MCF 10A (cell line): ENCODE measurements around the gene TRIM7. TPM values are rescaled to one million over a fixed set of nuclear protein-coding genes. Genes with fewer than 3 reads are reported as not detected.

Source experiments
- BruUV-seq: library from RNA; stranded (reverse); fragments of 400-500 nt; replicated peaks from 2 replicates; lab custom pipeline; 2021; lab: Mats Ljungman, UMichigan
- CTCF ChIA-PET: fragments of 300-600 bp; sonication (Branson Sonifier 250); formaldehyde crosslinking; extraction: SDS; loops from one replicate; lab custom pipeline; 2021; ENCODE audit warnings: antibody characterized with exemption, inconsistent platforms; lab: Yijun Ruan, JAX
- POLR2A ChIA-PET: fragments of 300-600, 350-650 bp; sonication (Branson Sonifier 250); formaldehyde crosslinking; extraction: SDS; loops from one replicate; lab custom pipeline; 2020; ENCODE audit warnings: antibody characterized with exemption, inconsistent platforms; lab: Yijun Ruan, JAX
- DNase-seq: peaks from one replicate; pipeline ENCODE4 v3.0.0-alpha.2; 2018; ENCODE audit not compliant: unreplicated experiment
- H3K27ac Mint-ChIP-seq: one replicate; pipeline ENCODE4 v1.8.0; 2022; ENCODE audit warnings: mild to moderate bottlenecking, low read depth, mixed read lengths; ENCODE audit not compliant: unreplicated experiment
- H3K27me3 Mint-ChIP-seq: one replicate; pipeline ENCODE4 v1.8.0; 2022; ENCODE audit warnings: mixed read lengths; ENCODE audit not compliant: insufficient read depth, unreplicated experiment
- H3K36me3 Mint-ChIP-seq: one replicate; pipeline ENCODE4 v1.8.0; 2022; ENCODE audit warnings: mild to moderate bottlenecking, moderate library complexity, mixed read lengths; ENCODE audit not compliant: insufficient read depth, unreplicated experiment
- H3K4me1 Mint-ChIP-seq: one replicate; pipeline ENCODE4 v1.8.0; 2022; ENCODE audit warnings: mixed read lengths; ENCODE audit not compliant: insufficient read depth, unreplicated experiment
- H3K4me3 Mint-ChIP-seq: one replicate; pipeline ENCODE4 v1.8.0; 2022; ENCODE audit warnings: mild to moderate bottlenecking, moderate library complexity, mixed read lengths; ENCODE audit not compliant: unreplicated experiment
- H3K9me3 Mint-ChIP-seq: one replicate; pipeline ENCODE4 v1.8.0; 2022; ENCODE audit warnings: mixed read lengths; ENCODE audit not compliant: unreplicated experiment
- intact Hi-C: fragments of 100-400 bp; cut with micrococcal nuclease; formaldehyde crosslinking; loops from 2 replicates; pipeline ENCODE4 v1.14.1; 2022
- total RNA-seq: library from RNA; stranded (reverse); gene quantifications from 2 replicates; pipeline ENCODE4 v1.2.3, GENCODE V29; 2022
- TF ChIP-seq, protein P1 (sequence below): fragments of 200-600 bp; IDR thresholded peaks from one replicate; pipeline ENCODE4 v1.8.0; 2022; ENCODE audit warnings: antibody characterized with exemption, mild to moderate bottlenecking; ENCODE audit not compliant: unreplicated experiment

Gene TRIM7
- total RNA-seq, 1 experiment from 2014 or later = 26.3 TPM

DNA sequence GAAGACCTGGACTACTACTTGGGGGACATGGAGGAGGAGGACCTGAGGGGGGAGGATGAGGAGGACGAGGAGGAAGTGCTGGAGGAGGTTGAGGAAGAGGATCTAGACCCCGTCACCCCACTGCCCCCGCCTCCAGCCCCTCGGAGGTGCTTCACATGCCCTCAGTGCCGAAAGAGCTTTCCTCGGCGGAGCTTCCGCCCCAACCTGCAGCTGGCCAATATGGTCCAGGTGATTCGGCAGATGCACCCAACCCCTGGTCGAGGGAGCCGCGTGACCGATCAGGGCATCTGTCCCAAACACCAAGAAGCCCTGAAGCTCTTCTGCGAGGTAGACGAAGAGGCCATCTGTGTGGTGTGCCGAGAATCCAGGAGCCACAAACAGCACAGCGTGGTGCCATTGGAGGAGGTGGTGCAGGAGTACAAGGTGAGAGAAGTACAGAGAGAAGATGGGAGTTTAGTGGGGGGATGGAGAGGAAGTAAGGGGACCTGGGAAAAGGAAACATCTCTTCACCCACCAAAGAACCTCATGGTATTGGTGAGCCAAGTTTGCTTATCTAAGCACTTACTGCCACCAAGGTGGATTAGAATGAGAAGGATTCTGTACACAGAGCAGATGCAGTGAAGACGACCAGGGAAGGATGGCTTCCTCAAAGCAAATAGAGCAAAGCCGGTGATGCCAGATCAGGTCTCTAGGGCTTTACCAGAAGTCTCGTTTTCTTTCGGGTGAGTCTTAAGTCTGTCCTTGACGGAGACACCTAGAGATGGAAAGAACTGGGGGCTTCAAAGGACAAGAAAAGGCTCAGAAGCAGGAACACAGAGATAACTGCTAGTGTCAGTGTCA, 19.6 kb upstream of the TRIM7 start:
- no peak for DNase-seq
- POLR2A ChIA-PET = interaction anchor here (1.2 to 11.0 kb wide), 7 partner anchors 8 to 36 kb away, joined by 3 to 374 read pairs (median 9); partner anchors contain the start of genes RACK1, TRIM52 and TRIM7

DNA sequence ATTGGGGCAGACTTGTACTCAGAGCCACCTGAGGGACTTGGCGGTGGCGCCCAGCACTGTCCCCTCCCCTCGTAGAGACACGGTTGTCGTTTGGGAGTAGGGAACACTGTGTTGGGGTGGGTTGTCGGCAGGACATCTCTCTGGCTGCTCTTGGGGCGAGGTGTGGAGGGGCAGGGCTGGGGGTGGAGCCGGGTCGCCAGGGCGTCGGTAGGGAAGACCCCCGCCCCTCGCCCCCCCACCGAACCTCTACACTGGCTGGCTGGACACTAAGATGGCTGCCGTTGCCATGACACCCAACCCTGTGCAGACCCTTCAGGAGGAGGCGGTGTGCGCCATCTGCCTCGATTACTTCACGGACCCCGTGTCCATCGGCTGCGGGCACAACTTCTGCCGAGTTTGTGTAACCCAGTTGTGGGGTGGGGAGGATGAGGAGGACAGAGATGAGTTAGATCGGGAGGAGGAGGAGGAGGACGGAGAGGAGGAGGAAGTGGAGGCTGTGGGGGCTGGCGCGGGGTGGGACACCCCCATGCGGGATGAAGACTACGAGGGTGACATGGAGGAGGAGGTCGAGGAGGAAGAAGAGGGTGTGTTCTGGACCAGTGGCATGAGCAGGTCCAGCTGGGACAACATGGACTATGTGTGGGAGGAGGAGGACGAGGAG, 18.9 kb upstream of the TRIM7 start:
- H3K9me3 Mint-ChIP-seq = no peaks in the 10 kb centered on the region
- peak overlapping the region; percentile 91 for H3K27ac Mint-ChIP-seq
- peak overlapping the region; percentile 91 for H3K4me3 Mint-ChIP-seq
- DNase-seq = no peak
- ChIA-PET POLR2A (interaction anchor here (0.6 to 11.0 kb wide), 15 partner anchors 8 to 428 kb away, joined by 3 to 374 read pairs (median 9); partner anchors contain the start of genes MGAT1, RACK1, TRIM52 and TRIM7), CTCF (interaction anchor here (0.6 to 2.0 kb wide), 4 partner anchors 11 to 32 kb away, joined by 3 to 8 read pairs (median 3); no protein-coding TSS in a partner anchor)
- peaks cover 50% of the 10 kb centered on the region for H3K36me3 Mint-ChIP-seq
- TF ChIP-seq, protein P1, sequence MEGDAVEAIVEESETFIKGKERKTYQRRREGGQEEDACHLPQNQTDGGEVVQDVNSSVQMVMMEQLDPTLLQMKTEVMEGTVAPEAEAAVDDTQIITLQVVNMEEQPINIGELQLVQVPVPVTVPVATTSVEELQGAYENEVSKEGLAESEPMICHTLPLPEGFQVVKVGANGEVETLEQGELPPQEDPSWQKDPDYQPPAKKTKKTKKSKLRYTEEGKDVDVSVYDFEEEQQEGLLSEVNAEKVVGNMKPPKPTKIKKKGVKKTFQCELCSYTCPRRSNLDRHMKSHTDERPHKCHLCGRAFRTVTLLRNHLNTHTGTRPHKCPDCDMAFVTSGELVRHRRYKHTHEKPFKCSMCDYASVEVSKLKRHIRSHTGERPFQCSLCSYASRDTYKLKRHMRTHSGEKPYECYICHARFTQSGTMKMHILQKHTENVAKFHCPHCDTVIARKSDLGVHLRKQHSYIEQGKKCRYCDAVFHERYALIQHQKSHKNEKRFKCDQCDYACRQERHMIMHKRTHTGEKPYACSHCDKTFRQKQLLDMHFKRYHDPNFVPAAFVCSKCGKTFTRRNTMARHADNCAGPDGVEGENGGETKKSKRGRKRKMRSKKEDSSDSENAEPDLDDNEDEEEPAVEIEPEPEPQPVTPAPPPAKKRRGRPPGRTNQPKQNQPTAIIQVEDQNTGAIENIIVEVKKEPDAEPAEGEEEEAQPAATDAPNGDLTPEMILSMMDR = no peak
- H3K4me1 Mint-ChIP-seq = peaks cover 26% of the 10 kb centered on the region
- TSS peak; percentile 33 for BruUV-seq
- intact Hi-C loops = loop anchor here (1.0 to 2.0 kb wide), 3 partner anchors 17 to 65 kb away; partner anchors contain the start of gene TRIM52
- no peaks in the 10 kb centered on the region for H3K27me3 Mint-ChIP-seq

More for the DNA sequence above, 19.6 kb upstream of the TRIM7 start:
- H3K9me3 Mint-ChIP-seq = no peaks in the 10 kb centered on the region
- TF ChIP-seq, protein P1 = no peak
- no TSS peak for BruUV-seq
- H3K4me1 Mint-ChIP-seq = peaks cover 25% of the 10 kb centered on the region
- peak overlapping the region; percentile 91 for H3K27ac Mint-ChIP-seq
- peaks cover 55% of the 10 kb centered on the region for H3K36me3 Mint-ChIP-seq
- no peaks in the 10 kb centered on the region for H3K27me3 Mint-ChIP-seq
- intact Hi-C loops = no loop called here
- peak overlapping the region; percentile 91 for H3K4me3 Mint-ChIP-seq
- CTCF ChIA-PET = interaction anchor here (0.6 to 2.0 kb wide), 4 partner anchors 10 to 36 kb away, joined by 3 to 8 read pairs (median 6); partner anchors contain the start of gene TRIM52

GRCh38 chr5:181223058-181223728, 18.2 kb upstream of the TRIM7 start, which contains the start of gene TRIM41:
TSS of gene TRIM41 (plus strand) at chr5:181223281. CDS start at chr5:181224000, 719 bp downstream.
- ChIA-PET CTCF (interaction anchor here (0.6 to 2.0 kb wide), 5 partner anchors 12 to 38 kb away, joined by 3 to 8 read pairs (median 4); no protein-coding TSS in a partner anchor), POLR2A (interaction anchor here (0.6 to 11.0 kb wide), 22 partner anchors 8 to 428 kb away, joined by 3 to 374 read pairs (median 6); partner anchors contain the start of genes MGAT1, RACK1, TRIM52 and TRIM7)
- DNase-seq = peak; percentile 99
- Mint-ChIP-seq H3K4me1 (peaks cover 26% of the 10 kb centered on the region), H3K36me3 (peaks cover 49% of the 10 kb centered on the region), H3K27ac (peak within 1 kb of the TSS; percentile 91), H3K27me3 (no peaks in the 10 kb centered on the region), H3K9me3 (no peaks in the 10 kb centered on the region), H3K4me3 (peak within 1 kb of the TSS; percentile 91)
- BruUV-seq = no TSS peak
- TF ChIP-seq, protein P1 = no peak
- intact Hi-C loops = loop anchor here (1.0 to 2.0 kb wide), 3 partner anchors 18 to 64 kb away; partner anchors contain the start of gene TRIM52
